ENCODE results near the gene CATSPER4. TPM values are rescaled to one million over a fixed set of nuclear protein-coding genes. Genes with fewer than 3 reads are reported as not detected.
A peak's percentile ranks its signal among the peaks of the same experiment; 100 is the strongest.

CATSPER4 gene
- total RNA-seq, result not detected

DNA sequence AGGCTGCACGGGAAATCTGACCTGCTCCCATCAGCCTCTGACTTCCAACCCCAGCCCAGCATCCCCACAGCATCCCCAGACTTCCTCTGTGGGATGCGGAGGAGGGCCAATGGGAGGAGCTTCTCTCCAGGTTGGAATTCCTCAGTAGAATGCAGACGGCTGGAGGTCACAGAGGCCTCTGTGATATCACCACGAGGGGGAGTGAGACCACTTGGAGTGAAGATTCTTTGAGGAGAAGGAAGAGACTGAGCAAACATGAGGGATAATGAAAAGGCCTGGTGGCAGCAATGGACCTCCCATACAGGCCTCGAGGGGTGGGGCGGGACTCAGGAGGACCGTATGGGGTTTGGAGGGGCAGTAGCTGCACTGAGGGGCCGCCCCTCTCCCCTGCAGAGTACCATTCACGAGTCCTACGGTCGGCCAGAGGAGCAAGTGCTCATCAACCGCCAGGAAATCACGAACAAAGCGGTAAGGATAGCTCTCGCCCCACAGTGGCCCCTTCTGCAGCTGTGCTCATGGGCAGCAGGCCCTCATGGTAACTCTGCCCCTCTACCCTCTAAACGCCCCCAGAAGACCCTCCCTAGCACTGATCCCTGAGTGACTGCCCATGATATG, at the start of gene CATSPER4:
TSS of gene CATSPER4 (plus strand) at position 230 of the 615 bp plus-strand sequence. CDS start at position 256, 26 bp downstream.
- Histone ChIP-seq H3K4me3 (no peak within 1 kb of the TSS), H3K27me3 (no peaks in the 10 kb centered on the region), H3K9me3 (no peaks in the 10 kb centered on the region), H3K27ac (no peak within 1 kb of the TSS), H3K36me3 (peaks cover 0 to 13% (median 0%) of the 10 kb centered on the region in 3 donors), H3K4me1 (no peaks in the 10 kb centered on the region)
- DNase-seq, result no peak
- TF ChIP-seq POLR2A (IDR thresholded peaks at IDR 0.05), result no peak
- TF ChIP-seq, protein P1, sequence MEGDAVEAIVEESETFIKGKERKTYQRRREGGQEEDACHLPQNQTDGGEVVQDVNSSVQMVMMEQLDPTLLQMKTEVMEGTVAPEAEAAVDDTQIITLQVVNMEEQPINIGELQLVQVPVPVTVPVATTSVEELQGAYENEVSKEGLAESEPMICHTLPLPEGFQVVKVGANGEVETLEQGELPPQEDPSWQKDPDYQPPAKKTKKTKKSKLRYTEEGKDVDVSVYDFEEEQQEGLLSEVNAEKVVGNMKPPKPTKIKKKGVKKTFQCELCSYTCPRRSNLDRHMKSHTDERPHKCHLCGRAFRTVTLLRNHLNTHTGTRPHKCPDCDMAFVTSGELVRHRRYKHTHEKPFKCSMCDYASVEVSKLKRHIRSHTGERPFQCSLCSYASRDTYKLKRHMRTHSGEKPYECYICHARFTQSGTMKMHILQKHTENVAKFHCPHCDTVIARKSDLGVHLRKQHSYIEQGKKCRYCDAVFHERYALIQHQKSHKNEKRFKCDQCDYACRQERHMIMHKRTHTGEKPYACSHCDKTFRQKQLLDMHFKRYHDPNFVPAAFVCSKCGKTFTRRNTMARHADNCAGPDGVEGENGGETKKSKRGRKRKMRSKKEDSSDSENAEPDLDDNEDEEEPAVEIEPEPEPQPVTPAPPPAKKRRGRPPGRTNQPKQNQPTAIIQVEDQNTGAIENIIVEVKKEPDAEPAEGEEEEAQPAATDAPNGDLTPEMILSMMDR (IDR thresholded peaks at IDR 0.05), result peak in 1 of 6 experiments; percentile 21

DNA sequence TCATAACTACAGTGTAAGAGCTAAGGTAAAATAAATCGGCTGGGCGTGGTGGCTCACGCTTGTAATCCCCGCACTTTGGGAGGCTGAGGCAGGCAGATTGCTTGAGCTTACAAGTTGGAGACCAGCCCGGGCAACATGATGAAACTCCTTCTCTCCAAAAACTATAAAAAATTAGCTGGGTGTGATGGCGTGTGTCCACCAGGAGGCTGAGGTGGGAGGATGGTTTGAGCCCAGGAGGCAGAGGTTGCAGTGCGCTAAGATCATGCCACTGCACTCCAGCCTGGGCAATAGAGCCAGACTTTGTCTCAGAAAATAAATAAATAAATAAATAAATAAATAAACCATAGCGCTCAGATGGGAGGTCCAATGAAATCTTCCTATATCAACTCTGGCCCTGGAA, 48.2 kb upstream of the CATSPER4 start:
- no peaks in the 10 kb centered on the region for H3K27me3 ChIP-seq
- no peaks in the 10 kb centered on the region for H3K36me3 ChIP-seq
- H3K27ac ChIP-seq, result no peak overlapping the region
- H3K4me1 ChIP-seq, result no peaks in the 10 kb centered on the region
- no peaks in the 10 kb centered on the region for H3K9me3 ChIP-seq
- no peak for TF ChIP-seq POLR2A (IDR thresholded peaks at IDR 0.05)
- no peak for DNase-seq
- H3K4me3 ChIP-seq, result no peak overlapping the region

- no peak overlapping the region for H3K27ac ChIP-seq
- TF ChIP-seq, protein P1 (IDR thresholded peaks at IDR 0.05), result peak; percentile 64 to 85 (median 82)
- TF ChIP-seq POLR2A (IDR thresholded peaks at IDR 0.05), result no peak
- peak; percentile 78 to 93 (median 79) for DNase-seq
Measured at GRCh38 chr1:26145041-26145959, 45.1 kb upstream of the CATSPER4 start.

DNA sequence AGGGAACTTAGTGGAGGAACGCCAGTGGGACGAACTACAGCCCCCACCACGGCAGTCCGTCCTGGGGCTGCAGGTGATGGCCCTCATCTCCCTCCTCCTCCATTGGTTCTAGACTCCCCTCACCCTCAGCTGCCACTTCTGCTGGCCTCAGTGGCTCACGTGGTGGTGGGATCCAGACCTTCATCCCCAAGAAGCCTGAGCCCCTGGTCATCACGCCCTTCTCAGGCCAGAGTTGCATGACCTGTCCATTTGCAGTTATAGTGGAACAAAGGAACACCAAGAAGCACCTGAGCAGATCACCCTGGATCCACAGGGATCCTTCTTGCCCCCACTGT, 44.5 kb upstream of the CATSPER4 start:
- no peaks in the 10 kb centered on the region for H3K4me1 ChIP-seq
- no peaks in the 10 kb centered on the region for H3K27me3 ChIP-seq
- no peak for TF ChIP-seq POLR2A (IDR thresholded peaks at IDR 0.05)
- H3K36me3 ChIP-seq, result no peaks in the 10 kb centered on the region
- no peak overlapping the region for H3K27ac ChIP-seq
- H3K4me3 ChIP-seq, result no peak overlapping the region
- H3K9me3 ChIP-seq, result no peaks in the 10 kb centered on the region
- no peak for DNase-seq

More at GRCh38 chr1:26145041-26145959, 45.1 kb upstream of the CATSPER4 start:
- Histone ChIP-seq H3K27me3 (no peaks in the 10 kb centered on the region), H3K4me3 (no peak overlapping the region), H3K36me3 (no peaks in the 10 kb centered on the region), H3K4me1 (no peaks in the 10 kb centered on the region), H3K9me3 (no peaks in the 10 kb centered on the region)

DNA sequence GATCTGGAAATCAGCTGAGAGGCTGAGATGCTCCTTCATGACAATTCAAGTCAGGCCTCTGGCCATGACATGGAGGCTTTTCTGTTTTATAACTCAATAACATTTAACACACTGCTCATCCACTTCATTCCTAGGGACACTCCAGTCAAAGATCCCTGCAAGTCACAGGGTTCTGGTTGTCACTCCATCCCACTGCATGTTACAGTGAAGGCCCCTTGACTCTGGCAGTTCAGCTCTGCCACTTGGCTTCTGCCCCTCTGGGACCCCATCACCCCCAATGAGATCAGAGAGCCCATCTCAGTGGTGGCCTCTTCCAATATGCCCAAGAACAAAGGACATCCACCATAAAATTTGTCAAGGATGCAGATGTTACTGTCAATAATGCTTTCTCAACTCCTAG, 41.5 kb upstream of the CATSPER4 start:
- peak in 1 of 3 donors; percentile 8 for DNase-seq

GRCh38 chr1:26153966-26154532, 36.4 kb upstream of the CATSPER4 start:
- H3K4me1 ChIP-seq, result no peaks in the 10 kb centered on the region
- peak in 1 of 3 donors; percentile 2 for DNase-seq
- H3K27me3 ChIP-seq, result peaks cover 0 to 5% of the 10 kb centered on the region in 2 donors
- no peaks in the 10 kb centered on the region for H3K36me3 ChIP-seq
- no peak overlapping the region for H3K27ac ChIP-seq
- TF ChIP-seq, protein P1 (IDR thresholded peaks at IDR 0.05), result no peak
- no peak for TF ChIP-seq POLR2A (IDR thresholded peaks at IDR 0.05)
- H3K4me3 ChIP-seq, result no peak overlapping the region
- no peaks in the 10 kb centered on the region for H3K9me3 ChIP-seq

More for the DNA sequence above, 41.5 kb upstream of the CATSPER4 start:
- H3K27me3 ChIP-seq, result no peaks in the 10 kb centered on the region
- TF ChIP-seq POLR2A (IDR thresholded peaks at IDR 0.05), result no peak
- TF ChIP-seq, protein P1 (IDR thresholded peaks at IDR 0.05), result no peak
- no peaks in the 10 kb centered on the region for H3K36me3 ChIP-seq
- no peaks in the 10 kb centered on the region for H3K9me3 ChIP-seq
- no peak overlapping the region for H3K27ac ChIP-seq
- H3K4me1 ChIP-seq, result no peaks in the 10 kb centered on the region
- no peak overlapping the region for H3K4me3 ChIP-seq
